ENCODE measurements around the gene MYMX.

Gene MYMX

GRCh38 chr6:44198684-44199083, 18.0 kb upstream of the MYMX start:
- Histone ChIP-seq H3K9me3 (replicated peaks in 1 of 2; ENCODE audit: control insufficient read depth in 2 of 2, insufficient read depth in 1 of 2, low read depth in 1 of 2, low read length in 2 of 2) (no peaks in the 10 kb centered on the region), H3K4ac (ENCODE audit: low read length) (no peak overlapping the region), H3K27me3 (ENCODE audit: control insufficient read depth in 3 of 3, insufficient read depth in 3 of 3, low read depth in 1 of 3, low read length in 3 of 3) (no peaks in the 10 kb centered on the region), H3K14ac (ENCODE audit: low read length) (no peak overlapping the region), H3K18ac (ENCODE audit: low read length) (no peak overlapping the region), H3K79me1 (ENCODE audit: low read depth, low read length) (no peaks in the 10 kb centered on the region), H2AK5ac (ENCODE audit: low read depth, low read length) (no peak overlapping the region), H4K8ac (ENCODE audit: low read depth, low read length) (no peak overlapping the region), H3K27ac (replicated peaks; ENCODE audit: low read length) (no peak overlapping the region), H3K36me3 (replicated peaks in 1 of 2; ENCODE audit: control insufficient read depth in 2 of 2, insufficient read depth in 2 of 2, low read length in 2 of 2) (no peaks in the 10 kb centered on the region), H2AFZ (ENCODE audit: low read length) (no peak overlapping the region), H2BK12ac (ENCODE audit: low read length) (no peak overlapping the region), H3K4me3 (ENCODE audit: low read length in 2 of 2) (no peak overlapping the region), H2BK120ac (ENCODE audit: low read depth, low read length) (no peak overlapping the region), H3K4me1 (ENCODE audit: control insufficient read depth in 2 of 2, insufficient read depth in 1 of 2, low read depth in 1 of 2, low read length in 2 of 2) (peaks cover 21 to 23% of the 10 kb centered on the region in 2 donors), H3K4me2 (ENCODE audit: insufficient read depth, low read length, poor library complexity, severe bottlenecking) (no peak overlapping the region), H3K23ac (ENCODE audit: low read depth, low read length, poor library complexity) (no peak overlapping the region), H2BK5ac (ENCODE audit: low read length) (no peak overlapping the region), H4K91ac (ENCODE audit: low read depth, low read length, poor library complexity) (no peak overlapping the region), H2BK15ac (ENCODE audit: low read length) (no peak overlapping the region), H3K9ac (ENCODE audit: low read depth, low read length, poor library complexity) (no peak overlapping the region)
- no CpG with 5 or more reads among the region's 3 CpGs for WGBS, 2 donors (ENCODE audit: extremely low coverage in 2 of 2, insufficient read length in 2 of 2, insufficient replicate concordance in 1 of 2)
- DNase-seq (ENCODE audit: low spot score) = no peak

- Histone ChIP-seq H4K91ac (ENCODE audit: low read depth, low read length, poor library complexity) (no peak overlapping the region), H3K27ac (replicated peaks; ENCODE audit: low read length) (no peak overlapping the region), H3K79me1 (ENCODE audit: low read depth, low read length) (no peaks in the 10 kb centered on the region), H2AK5ac (ENCODE audit: low read depth, low read length) (no peak overlapping the region), H3K18ac (ENCODE audit: low read length) (no peak overlapping the region), H2AFZ (ENCODE audit: low read length) (no peak overlapping the region), H3K4ac (ENCODE audit: low read length) (no peak overlapping the region), H2BK120ac (ENCODE audit: low read depth, low read length) (no peak overlapping the region), H3K9ac (ENCODE audit: low read depth, low read length, poor library complexity) (no peak overlapping the region), H2BK15ac (ENCODE audit: low read length) (no peak overlapping the region), H3K23ac (ENCODE audit: low read depth, low read length, poor library complexity) (no peak overlapping the region), H2BK12ac (ENCODE audit: low read length) (no peak overlapping the region), H3K14ac (ENCODE audit: low read length) (no peak overlapping the region), H4K8ac (ENCODE audit: low read depth, low read length) (no peak overlapping the region), H2BK5ac (ENCODE audit: low read length) (no peak overlapping the region), H3K36me3 (replicated peaks in 1 of 2; ENCODE audit: control insufficient read depth in 2 of 2, insufficient read depth in 2 of 2, low read length in 2 of 2) (no peaks in the 10 kb centered on the region), H3K9me3 (replicated peaks in 1 of 2; ENCODE audit: control insufficient read depth in 2 of 2, insufficient read depth in 1 of 2, low read depth in 1 of 2, low read length in 2 of 2) (no peaks in the 10 kb centered on the region), H3K27me3 (ENCODE audit: control insufficient read depth in 3 of 3, insufficient read depth in 3 of 3, low read depth in 1 of 3, low read length in 3 of 3) (no peaks in the 10 kb centered on the region), H3K4me2 (ENCODE audit: insufficient read depth, low read length, poor library complexity, severe bottlenecking) (no peak overlapping the region), H3K4me1 (ENCODE audit: control insufficient read depth in 2 of 2, insufficient read depth in 1 of 2, low read depth in 1 of 2, low read length in 2 of 2) (peaks cover 21 to 23% of the 10 kb centered on the region in 2 donors), H3K4me3 (ENCODE audit: low read length in 2 of 2) (no peak overlapping the region)
- no peak for DNase-seq (ENCODE audit: low spot score)
- no CpG with 5 or more reads among the region's 4 CpGs for WGBS, 2 donors (ENCODE audit: extremely low coverage in 2 of 2, insufficient read length in 2 of 2, insufficient replicate concordance in 1 of 2)
These were observed 16.8 kb upstream of the MYMX start for GRCh38 chr6:44199883-44200282.

- Histone ChIP-seq H3K14ac (ENCODE audit: low read length) (no peak overlapping the region), H4K8ac (ENCODE audit: low read depth, low read length) (no peak overlapping the region), H3K4me3 (ENCODE audit: low read length in 2 of 2) (no peak overlapping the region), H3K36me3 (replicated peaks in 1 of 2; ENCODE audit: control insufficient read depth in 2 of 2, insufficient read depth in 2 of 2, low read length in 2 of 2) (no peaks in the 10 kb centered on the region), H3K27ac (replicated peaks; ENCODE audit: low read length) (no peak overlapping the region), H2BK5ac (ENCODE audit: low read length) (peak overlapping the region; percentile 88), H3K4me1 (ENCODE audit: control insufficient read depth in 2 of 2, insufficient read depth in 1 of 2, low read depth in 1 of 2, low read length in 2 of 2) (peaks cover 21 to 23% of the 10 kb centered on the region in 2 donors), H3K23ac (ENCODE audit: low read depth, low read length, poor library complexity) (peak overlapping the region; percentile 18), H3K4ac (ENCODE audit: low read length) (no peak overlapping the region), H3K9me3 (replicated peaks in 1 of 2; ENCODE audit: control insufficient read depth in 2 of 2, insufficient read depth in 1 of 2, low read depth in 1 of 2, low read length in 2 of 2) (no peaks in the 10 kb centered on the region), H2AK5ac (ENCODE audit: low read depth, low read length) (no peak overlapping the region), H2BK12ac (ENCODE audit: low read length) (peak overlapping the region; percentile 34), H2BK120ac (ENCODE audit: low read depth, low read length) (peak overlapping the region; percentile 64), H3K27me3 (ENCODE audit: control insufficient read depth in 3 of 3, insufficient read depth in 3 of 3, low read depth in 1 of 3, low read length in 3 of 3) (no peaks in the 10 kb centered on the region), H2BK15ac (ENCODE audit: low read length) (peak overlapping the region; percentile 65), H3K9ac (ENCODE audit: low read depth, low read length, poor library complexity) (no peak overlapping the region), H3K4me2 (ENCODE audit: insufficient read depth, low read length, poor library complexity, severe bottlenecking) (no peak overlapping the region), H2AFZ (ENCODE audit: low read length) (no peak overlapping the region), H4K91ac (ENCODE audit: low read depth, low read length, poor library complexity) (peak overlapping the region; percentile 90), H3K18ac (ENCODE audit: low read length) (peak overlapping the region; percentile 80), H3K79me1 (ENCODE audit: low read depth, low read length) (no peaks in the 10 kb centered on the region)
- DNase-seq (ENCODE audit: low spot score) = no peak
- no CpG with 5 or more reads among the region's 3 CpGs for WGBS, 2 donors (ENCODE audit: extremely low coverage in 2 of 2, insufficient read length in 2 of 2, insufficient replicate concordance in 1 of 2)
These were observed 15.5 kb upstream of the MYMX start for GRCh38 chr6:44201200-44201599.

- WGBS, 2 donors (ENCODE audit: extremely low coverage in 2 of 2, insufficient read length in 2 of 2, insufficient replicate concordance in 1 of 2) = no CpG with 5 or more reads among the region's 11 CpGs
These were observed 15.0 kb upstream of the MYMX start for GRCh38 chr6:44201638-44202303.

More at GRCh38 chr6:44201638-44202303, 15.0 kb upstream of the MYMX start:
- Histone ChIP-seq H2AK5ac (ENCODE audit: low read depth, low read length) (peak overlapping the region; percentile 31), H2BK5ac (ENCODE audit: low read length) (peak overlapping the region; percentile 88), H3K27ac (replicated peaks; ENCODE audit: low read length) (no peak overlapping the region), H3K79me1 (ENCODE audit: low read depth, low read length) (no peaks in the 10 kb centered on the region), H3K4ac (ENCODE audit: low read length) (no peak overlapping the region), H3K4me1 (ENCODE audit: control insufficient read depth in 2 of 2, insufficient read depth in 1 of 2, low read depth in 1 of 2, low read length in 2 of 2) (peaks cover 24 to 26% of the 10 kb centered on the region in 2 donors), H3K18ac (ENCODE audit: low read length) (peak overlapping the region; percentile 80), H4K91ac (ENCODE audit: low read depth, low read length, poor library complexity) (peak overlapping the region; percentile 18), H3K23ac (ENCODE audit: low read depth, low read length, poor library complexity) (peak overlapping the region; percentile 18), H2BK12ac (ENCODE audit: low read length) (no peak overlapping the region), H4K8ac (ENCODE audit: low read depth, low read length) (no peak overlapping the region), H3K36me3 (replicated peaks in 1 of 2; ENCODE audit: control insufficient read depth in 2 of 2, insufficient read depth in 2 of 2, low read length in 2 of 2) (no peaks in the 10 kb centered on the region), H2BK15ac (ENCODE audit: low read length) (peak overlapping the region; percentile 65), H2BK120ac (ENCODE audit: low read depth, low read length) (no peak overlapping the region), H3K4me3 (ENCODE audit: low read length in 2 of 2) (no peak overlapping the region), H3K9me3 (replicated peaks in 1 of 2; ENCODE audit: control insufficient read depth in 2 of 2, insufficient read depth in 1 of 2, low read depth in 1 of 2, low read length in 2 of 2) (no peaks in the 10 kb centered on the region), H3K4me2 (ENCODE audit: insufficient read depth, low read length, poor library complexity, severe bottlenecking) (no peak overlapping the region), H3K27me3 (ENCODE audit: control insufficient read depth in 3 of 3, insufficient read depth in 3 of 3, low read depth in 1 of 3, low read length in 3 of 3) (no peaks in the 10 kb centered on the region), H3K9ac (ENCODE audit: low read depth, low read length, poor library complexity) (no peak overlapping the region), H2AFZ (ENCODE audit: low read length) (no peak overlapping the region), H3K14ac (ENCODE audit: low read length) (no peak overlapping the region)
- no peak for DNase-seq (ENCODE audit: low spot score)

All from neuronal stem cell (in vitro differentiated cells).